Astrocyte (in vitro differentiated cells and primary cell): ENCODE measurements around the gene PRKCD. TPM values are rescaled to one million over a fixed set of nuclear protein-coding genes. Genes with fewer than 3 reads are reported as not detected.

Source experiments
- DNase-seq: peaks from one replicate; pipeline ENCODE4 v3.0.0-alpha.2; 2010; ENCODE audit warnings: low read depth
- FAIRE-seq: peaks from 2 replicates; lab custom pipeline; 2011; peaks lifted over from hg19 to GRCh38; lab: Jason Lieb, UNC
- H2AFZ ChIP-seq: 2 replicates; pipeline ENCODE4 v1.6.0; 2012; ENCODE audit warnings: low read depth, low read length, inconsistent platforms
- H3K27ac ChIP-seq: 2 replicates; pipeline ENCODE4 v1.5.1; 2011; ENCODE audit warnings: low read depth, low read length, inconsistent platforms
- H3K27me3 ChIP-seq: 2 replicates; pipeline ENCODE4 v1.6.0; 2011; ENCODE audit warnings: low read length, inconsistent platforms; ENCODE audit not compliant: insufficient read depth
- H3K36me3 ChIP-seq: 2 replicates; pipeline ENCODE4 v1.5.1; 2011; ENCODE audit warnings: low read length, inconsistent platforms; ENCODE audit not compliant: insufficient read depth
- H3K4me1 ChIP-seq: 2 replicates; pipeline ENCODE4 v1.5.1; 2011; ENCODE audit warnings: low read length, inconsistent platforms; ENCODE audit not compliant: insufficient read depth
- H3K4me2 ChIP-seq: 2 replicates; pipeline ENCODE4 v1.6.0; 2012; ENCODE audit warnings: low read length, inconsistent platforms
- H3K4me3 ChIP-seq: 2 replicates; pipeline ENCODE4 v1.5.1; 2011; ENCODE audit warnings: low read depth, mild to moderate bottlenecking, low read length, inconsistent platforms; ENCODE audit not compliant: insufficient read depth
- H3K79me2 ChIP-seq: 2 replicates; pipeline ENCODE4 v1.6.0; 2012; ENCODE audit warnings: mild to moderate bottlenecking, low read length, inconsistent platforms; ENCODE audit not compliant: insufficient read depth
- H3K9ac ChIP-seq: 2 replicates; pipeline ENCODE4 v1.6.0; 2012; ENCODE audit warnings: mild to moderate bottlenecking, low read length, inconsistent platforms
- H3K9me3 ChIP-seq: 2 replicates; pipeline ENCODE4 v1.5.1; 2012; ENCODE audit warnings: low read depth, mild to moderate bottlenecking, low read length, inconsistent platforms; ENCODE audit not compliant: insufficient read depth
- H4K20me1 ChIP-seq: 2 replicates; pipeline ENCODE4 v1.6.0; 2012; ENCODE audit warnings: low read length, inconsistent platforms; ENCODE audit not compliant: insufficient read depth
- H3K27ac Mint-ChIP-seq: one replicate; pipeline ENCODE4 v1.8.0; 2021; ENCODE audit warnings: mild to moderate bottlenecking, mixed read lengths; ENCODE audit not compliant: unreplicated experiment
- H3K27me3 Mint-ChIP-seq: one replicate; pipeline ENCODE4 v1.8.0; 2021; ENCODE audit warnings: low read depth, mixed read lengths; ENCODE audit not compliant: unreplicated experiment
- H3K36me3 Mint-ChIP-seq: one replicate; pipeline ENCODE4 v1.8.0; 2021; ENCODE audit warnings: low read depth, mixed read lengths; ENCODE audit not compliant: unreplicated experiment
- H3K4me1 Mint-ChIP-seq: one replicate; pipeline ENCODE4 v1.8.0; 2021; ENCODE audit warnings: low read depth, mixed read lengths; ENCODE audit not compliant: unreplicated experiment
- H3K4me3 Mint-ChIP-seq: one replicate; pipeline ENCODE4 v1.8.0; 2021; ENCODE audit warnings: mild to moderate bottlenecking, moderate library complexity, mixed read lengths; ENCODE audit not compliant: unreplicated experiment
- H3K9me3 Mint-ChIP-seq: one replicate; pipeline ENCODE4 v1.8.0; 2021; ENCODE audit warnings: mild to moderate bottlenecking, mixed read lengths; ENCODE audit not compliant: unreplicated experiment
- CTCF ChIP-seq: IDR thresholded peaks from 2 replicates; pipeline ENCODE4 v1.5.1; 2011; ENCODE audit warnings: low read depth, mild to moderate bottlenecking, inconsistent platforms, low read length, moderate library complexity; ENCODE audit not compliant: insufficient read depth
- EZH2 ChIP-seq: IDR thresholded peaks from 2 replicates; pipeline ENCODE4 v1.6.1; 2012; ENCODE audit warnings: mild to moderate bottlenecking, low read length, inconsistent platforms; ENCODE audit not compliant: insufficient read depth
- total RNA-seq: library from RNA; stranded (reverse); gene quantifications from 2 replicates; pipeline ENCODE4 v1.2.1, GENCODE V29; 2021

The PRKCD gene
- total RNA-seq, 1 donor from 2014 or later = 25.4 TPM

DNA sequence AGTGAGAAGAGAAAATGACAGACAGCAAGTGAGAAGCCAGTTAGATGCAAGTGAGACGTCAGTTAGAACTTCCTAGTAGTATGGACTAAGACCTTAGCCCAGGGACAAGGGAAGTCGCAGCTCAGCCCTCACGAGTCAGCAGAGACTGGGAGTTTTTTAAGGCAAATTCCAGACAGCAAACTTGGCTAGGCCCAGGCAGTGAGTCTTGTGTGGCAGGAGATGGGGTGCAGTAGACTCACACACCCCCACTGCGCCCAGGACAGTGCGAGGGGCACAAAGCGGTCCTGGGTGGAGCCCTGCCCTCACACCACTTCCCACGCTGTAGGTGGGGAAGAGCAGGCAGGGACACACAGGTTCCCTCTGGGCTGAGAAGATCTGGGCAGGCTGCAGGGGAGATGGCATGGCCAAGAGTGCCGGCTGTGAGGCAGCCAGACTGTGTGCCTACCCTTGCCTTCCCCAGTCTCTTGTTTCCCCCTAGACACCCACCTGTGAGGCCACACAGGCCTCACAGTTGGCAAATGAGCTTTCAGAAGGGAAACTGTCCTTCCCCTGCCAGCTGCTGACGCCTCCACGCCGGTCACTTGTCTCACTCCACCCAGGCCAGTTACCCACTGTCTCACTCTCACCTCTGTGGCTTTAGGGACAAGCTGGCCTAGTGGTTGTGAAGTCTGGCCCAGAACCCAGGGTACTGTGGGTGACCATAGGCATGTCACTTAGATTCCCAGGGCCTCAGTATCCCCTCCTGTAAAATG lies 13.7 kb upstream of the PRKCD start:
- H3K27me3 ChIP-seq = no peaks in the 10 kb centered on the region
- TF ChIP-seq EZH2 = no peak
- no peak for TF ChIP-seq CTCF
- peaks cover 2% of the 10 kb centered on the region for H3K36me3 Mint-ChIP-seq
- H3K4me2 ChIP-seq = no peak overlapping the region
- H3K9ac ChIP-seq = no peak overlapping the region
- peak overlapping the region; percentile 9 for H3K4me3 Mint-ChIP-seq
- no peak overlapping the region for H3K27ac ChIP-seq
- H3K79me2 ChIP-seq = no peaks in the 10 kb centered on the region
- H3K9me3 ChIP-seq = no peaks in the 10 kb centered on the region
- H4K20me1 ChIP-seq = no peaks in the 10 kb centered on the region
- no peak overlapping the region for H3K4me3 ChIP-seq
- peaks cover 7% of the 10 kb centered on the region for H3K4me1 ChIP-seq
- no peak overlapping the region for H2AFZ ChIP-seq
- H3K36me3 ChIP-seq = no peaks in the 10 kb centered on the region
- H3K27me3 Mint-ChIP-seq = peaks cover 36% of the 10 kb centered on the region
- peaks cover 1% of the 10 kb centered on the region for H3K4me1 Mint-ChIP-seq
- DNase-seq = no peak
- H3K27ac Mint-ChIP-seq = no peak overlapping the region
- H3K9me3 Mint-ChIP-seq = no peaks in the 10 kb centered on the region
- FAIRE-seq = no peak

GRCh38 chr3:53147903-53148400 lies 13.1 kb upstream of the PRKCD start:
- no peaks in the 10 kb centered on the region for H3K9me3 Mint-ChIP-seq
- peaks cover 2% of the 10 kb centered on the region for H3K36me3 Mint-ChIP-seq
- peaks cover 41% of the 10 kb centered on the region for H3K27me3 Mint-ChIP-seq
- Histone ChIP-seq H2AFZ (no peak overlapping the region), H3K27ac (no peak overlapping the region), H3K9me3 (no peaks in the 10 kb centered on the region), H3K4me2 (no peak overlapping the region), H3K9ac (no peak overlapping the region), H3K4me3 (no peak overlapping the region), H3K27me3 (no peaks in the 10 kb centered on the region), H4K20me1 (no peaks in the 10 kb centered on the region), H3K4me1 (peaks cover 7% of the 10 kb centered on the region), H3K79me2 (no peaks in the 10 kb centered on the region), H3K36me3 (no peaks in the 10 kb centered on the region)
- peak overlapping the region; percentile 9 for H3K4me3 Mint-ChIP-seq
- peaks cover 1% of the 10 kb centered on the region for H3K4me1 Mint-ChIP-seq
- FAIRE-seq (no peak), DNase-seq (no peak)
- no peak overlapping the region for H3K27ac Mint-ChIP-seq
- TF ChIP-seq CTCF (no peak), EZH2 (no peak)
